ENCODE results near the gene PDCD7.

DNA sequence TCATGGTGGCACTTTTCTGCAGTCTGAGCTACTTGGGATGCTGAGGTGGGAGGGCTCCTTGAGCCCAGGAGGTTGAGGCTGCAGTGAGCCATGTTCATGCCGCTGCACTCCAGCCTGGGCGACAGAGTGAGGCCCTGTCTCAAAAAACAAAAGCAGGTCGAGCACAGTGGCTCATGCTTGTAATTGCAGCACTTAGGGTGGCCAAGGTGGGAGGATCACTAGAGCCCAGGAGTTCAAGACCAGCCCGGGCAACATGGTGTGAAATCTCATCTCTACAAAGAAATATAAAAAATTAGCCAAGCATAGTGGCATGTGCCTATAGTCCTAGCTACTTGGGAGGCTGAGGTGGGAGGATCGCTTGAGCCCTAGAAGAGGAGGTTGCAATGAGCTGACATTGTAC is 28.6 kb downstream of the PDCD7 start:
- TF ChIP-seq, protein P1, sequence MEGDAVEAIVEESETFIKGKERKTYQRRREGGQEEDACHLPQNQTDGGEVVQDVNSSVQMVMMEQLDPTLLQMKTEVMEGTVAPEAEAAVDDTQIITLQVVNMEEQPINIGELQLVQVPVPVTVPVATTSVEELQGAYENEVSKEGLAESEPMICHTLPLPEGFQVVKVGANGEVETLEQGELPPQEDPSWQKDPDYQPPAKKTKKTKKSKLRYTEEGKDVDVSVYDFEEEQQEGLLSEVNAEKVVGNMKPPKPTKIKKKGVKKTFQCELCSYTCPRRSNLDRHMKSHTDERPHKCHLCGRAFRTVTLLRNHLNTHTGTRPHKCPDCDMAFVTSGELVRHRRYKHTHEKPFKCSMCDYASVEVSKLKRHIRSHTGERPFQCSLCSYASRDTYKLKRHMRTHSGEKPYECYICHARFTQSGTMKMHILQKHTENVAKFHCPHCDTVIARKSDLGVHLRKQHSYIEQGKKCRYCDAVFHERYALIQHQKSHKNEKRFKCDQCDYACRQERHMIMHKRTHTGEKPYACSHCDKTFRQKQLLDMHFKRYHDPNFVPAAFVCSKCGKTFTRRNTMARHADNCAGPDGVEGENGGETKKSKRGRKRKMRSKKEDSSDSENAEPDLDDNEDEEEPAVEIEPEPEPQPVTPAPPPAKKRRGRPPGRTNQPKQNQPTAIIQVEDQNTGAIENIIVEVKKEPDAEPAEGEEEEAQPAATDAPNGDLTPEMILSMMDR (IDR thresholded peaks at IDR 0.05) = no peak
- TF ChIP-seq POLR2A (IDR thresholded peaks at IDR 0.05) = no peak

Data from testis (tissue), 2 donors.